ENCODE measurements around the gene SPRY2.

The SPRY2 gene

DNA sequence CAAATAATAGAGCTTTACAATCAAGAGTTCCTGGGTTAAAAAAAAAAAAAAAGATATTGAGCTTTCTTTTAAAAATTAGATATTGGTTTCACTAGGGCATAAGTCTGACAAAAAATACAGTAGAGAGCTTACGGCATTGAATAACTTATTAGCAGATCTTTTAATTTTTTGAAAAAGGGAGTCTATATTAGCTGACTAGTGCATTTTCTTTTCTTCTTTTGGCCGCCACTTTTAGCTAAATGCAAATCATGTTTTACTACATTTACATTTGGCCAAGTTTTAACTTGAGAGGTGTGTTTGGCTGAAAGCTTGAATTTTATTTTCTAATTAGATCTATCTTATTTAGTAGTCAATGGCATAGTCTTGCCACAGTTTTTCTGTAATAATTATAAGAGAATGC, 43.4 kb downstream of the SPRY2 start:
- in situ Hi-C loops (cut with HindIII; ENCODE audit: low sequenced_read_pairs), result no loop called here
- H3K4me3 ChIP-seq (ENCODE audit: low read depth, low read length), result no peak overlapping the region
- no peak for TF ChIP-seq CTCF (IDR thresholded peaks at IDR 0.05; ENCODE audit: low read depth, low read length)
- no peak for DNase-seq (ENCODE audit: low read depth, low spot score)

DNA sequence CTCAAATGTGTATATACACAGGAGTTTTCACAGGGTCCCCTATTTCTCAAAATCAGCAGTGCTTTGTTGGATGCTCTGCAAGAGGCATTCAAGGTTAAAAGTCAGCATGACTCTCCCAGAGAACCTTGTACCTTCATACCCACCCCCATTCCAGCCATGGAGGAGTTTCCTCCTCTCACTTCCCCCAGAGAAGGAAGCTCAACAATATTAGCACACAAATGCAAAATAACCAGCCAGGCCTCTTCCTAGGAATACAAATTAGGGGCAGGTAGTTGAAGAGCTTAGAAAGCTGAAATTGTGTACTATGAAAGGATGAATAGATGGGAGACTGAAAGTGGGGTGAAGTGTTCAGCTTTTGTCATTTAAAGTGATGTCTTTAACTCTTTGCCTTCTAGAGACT, 43.8 kb downstream of the SPRY2 start:
- no peak overlapping the region for H3K4me3 ChIP-seq (ENCODE audit: low read depth, low read length)
- DNase-seq (ENCODE audit: low read depth, low spot score), result no peak
- no peak for TF ChIP-seq CTCF (IDR thresholded peaks at IDR 0.05; ENCODE audit: low read depth, low read length)
- in situ Hi-C loops (cut with HindIII; ENCODE audit: low sequenced_read_pairs), result no loop called here

DNA sequence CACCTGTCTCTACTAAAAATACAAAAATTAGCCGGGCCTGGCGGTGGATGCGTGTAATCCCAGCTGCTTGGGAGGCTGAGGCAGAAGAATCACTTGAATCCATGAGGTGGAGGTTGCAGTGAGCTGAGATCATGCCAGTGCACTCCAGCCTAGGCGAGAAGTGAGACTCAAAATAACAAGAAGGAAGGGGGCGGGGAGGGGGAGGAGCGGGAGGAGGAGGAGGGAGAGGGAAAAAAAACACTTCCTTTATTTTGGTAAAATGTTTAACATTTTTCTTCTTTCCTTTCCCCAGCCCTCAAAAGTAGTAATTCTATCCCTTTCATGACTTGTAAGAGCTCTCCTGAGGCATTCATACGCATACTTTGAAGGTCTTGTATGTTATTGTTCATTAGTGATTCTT, 44.3 kb downstream of the SPRY2 start:
- TF ChIP-seq CTCF (IDR thresholded peaks at IDR 0.05; ENCODE audit: low read depth, low read length), result no peak
- in situ Hi-C loops (cut with HindIII; ENCODE audit: low sequenced_read_pairs), result no loop called here
- no peak overlapping the region for H3K4me3 ChIP-seq (ENCODE audit: low read depth, low read length)
- DNase-seq (ENCODE audit: low read depth, low spot score), result no peak

- TF ChIP-seq CTCF (IDR thresholded peaks at IDR 0.05; ENCODE audit: low read depth, low read length), result no peak
- no peak for DNase-seq (ENCODE audit: low read depth, low spot score)
- in situ Hi-C loops (cut with HindIII; ENCODE audit: low sequenced_read_pairs), result no loop called here
- H3K4me3 ChIP-seq (ENCODE audit: low read depth, low read length), result no peak overlapping the region
These were observed 50.3 kb downstream of the SPRY2 start for GRCh38 chr13:80290591-80290990.
